Non-pigmented ciliary epithelial cell (primary cell): Measurements from ENCODE around the gene STK10.
"Not testable (repeated sequence)": the region's sequence is repeated elsewhere in the genome, so short reads cannot be mapped to it uniquely, and the experiment has no call there.

Source experiments
- DNase-seq: peaks from one replicate; pipeline ENCODE4 v3.0.0-alpha.2; 2010; ENCODE audit warnings: low read depth

The STK10 gene

GRCh38 chr5:172165465-172165864 is 22.6 kb downstream of the STK10 start:
- DNase-seq: no peak

GRCh38 chr5:172164769-172165212 is 23.2 kb downstream of the STK10 start:
- DNase-seq: no peak

- no peak for DNase-seq
Measured at GRCh38 chr5:172163346-172163745, 24.7 kb downstream of the STK10 start.

- DNase-seq: no peak
Measured at GRCh38 chr5:172162987-172163343, 25.1 kb downstream of the STK10 start.

GRCh38 chr5:172162323-172162986 is 25.6 kb downstream of the STK10 start:
- DNase-seq: no peak

GRCh38 chr5:172160506-172160905 is 27.5 kb downstream of the STK10 start:
- DNase-seq: no peak

- no peak for DNase-seq
Measured at GRCh38 chr5:172159016-172159415, 29.0 kb downstream of the STK10 start.

GRCh38 chr5:172156541-172156994 is 31.5 kb downstream of the STK10 start:
- DNase-seq: no peak

GRCh38 chr5:172155101-172155500 is 32.9 kb downstream of the STK10 start:
- not testable (repeated sequence) for DNase-seq

GRCh38 chr5:172153695-172154094 is 34.3 kb downstream of the STK10 start:
- no peak for DNase-seq

GRCh38 chr5:172151661-172152210 is 36.3 kb downstream of the STK10 start:
- DNase-seq: no peak

- DNase-seq: no peak
Measured at GRCh38 chr5:172150514-172151425, 37.3 kb downstream of the STK10 start.

- DNase-seq: not testable (repeated sequence)
Measured at GRCh38 chr5:172149481-172149880, 38.5 kb downstream of the STK10 start.

- peak; percentile 66 for DNase-seq
Measured at GRCh38 chr5:172149073-172149472, 39.0 kb downstream of the STK10 start.

GRCh38 chr5:172148381-172148780 is 39.6 kb downstream of the STK10 start:
- DNase-seq: no peak

GRCh38 chr5:172147857-172148256 is 40.2 kb downstream of the STK10 start:
- DNase-seq: no peak

GRCh38 chr5:172146748-172147092 is 41.3 kb downstream of the STK10 start:
- DNase-seq: no peak

- no peak for DNase-seq
Measured at GRCh38 chr5:172145870-172146747, 41.9 kb downstream of the STK10 start.

GRCh38 chr5:172144931-172145869 is 42.8 kb downstream of the STK10 start:
- DNase-seq: no peak

- no peak for DNase-seq
Measured at GRCh38 chr5:172144291-172144815, 43.7 kb downstream of the STK10 start.

- DNase-seq: no peak
Measured at GRCh38 chr5:172143875-172144274, 44.1 kb downstream of the STK10 start.
